ENCODE results near the gene PPTC7.

PPTC7 gene

GRCh38 chr12:110537605-110538409 lies 45.3 kb downstream of the PPTC7 start:
- peak overlapping the region; percentile 31 for H2AFZ ChIP-seq
- peaks cover 18% of the 10 kb centered on the region for H3K4me1 ChIP-seq
- H3K9me3 ChIP-seq (ENCODE audit: control insufficient read depth, low read length), result no peaks in the 10 kb centered on the region
- no peaks in the 10 kb centered on the region for H3K36me3 ChIP-seq (ENCODE audit: control insufficient read depth, insufficient read depth, low read length)
- H3K4me2 ChIP-seq (ENCODE audit: low read length), result peak overlapping the region; percentile 50
- H3K27ac ChIP-seq, result peak overlapping the region; percentile 79
- TF ChIP-seq CTCF (IDR thresholded peaks at IDR 0.05), result no peak
- peaks cover 12% of the 10 kb centered on the region for H3K79me2 ChIP-seq
- no peaks in the 10 kb centered on the region for H3K27me3 ChIP-seq (ENCODE audit: control insufficient read depth, insufficient read depth, low read length)
- no peak overlapping the region for H3K4me3 ChIP-seq (ENCODE audit: low read depth, low read length)
- H3K9ac ChIP-seq, result no peak overlapping the region

GRCh38 chr12:110536834-110537604 lies 46.1 kb downstream of the PPTC7 start:
- Histone ChIP-seq H2AFZ (peak overlapping the region; percentile 31), H3K27ac (peak overlapping the region; percentile 79), H3K9ac (no peak overlapping the region), H3K36me3 (ENCODE audit: control insufficient read depth, insufficient read depth, low read length) (no peaks in the 10 kb centered on the region), H3K79me2 (peaks cover 15% of the 10 kb centered on the region), H3K4me1 (peaks cover 16% of the 10 kb centered on the region), H3K4me2 (ENCODE audit: low read length) (peak overlapping the region; percentile 50), H3K4me3 (ENCODE audit: low read depth, low read length) (no peak overlapping the region), H3K27me3 (ENCODE audit: control insufficient read depth, insufficient read depth, low read length) (no peaks in the 10 kb centered on the region), H3K9me3 (ENCODE audit: control insufficient read depth, low read length) (no peaks in the 10 kb centered on the region)
- no peak for TF ChIP-seq CTCF (IDR thresholded peaks at IDR 0.05)

- peaks cover 18% of the 10 kb centered on the region for H3K4me1 ChIP-seq
- H3K4me3 ChIP-seq (ENCODE audit: low read depth, low read length), result no peak overlapping the region
Observed at GRCh38 chr12:110534811-110535210, 48.3 kb downstream of the PPTC7 start.

GRCh38 chr12:110533607-110534006 lies 49.5 kb downstream of the PPTC7 start:
- H3K4me2 ChIP-seq (ENCODE audit: low read length), result peak overlapping the region; percentile 15
- no peaks in the 10 kb centered on the region for H3K36me3 ChIP-seq (ENCODE audit: control insufficient read depth, insufficient read depth, low read length)
- H2AFZ ChIP-seq, result no peak overlapping the region
- H3K4me1 ChIP-seq, result peaks cover 18% of the 10 kb centered on the region
- peaks cover 3% of the 10 kb centered on the region for H3K79me2 ChIP-seq
- no peak overlapping the region for H3K9ac ChIP-seq
- peak overlapping the region; percentile 17 for H3K4me3 ChIP-seq (ENCODE audit: low read depth, low read length)
- TF ChIP-seq CTCF (IDR thresholded peaks at IDR 0.05), result no peak
- H3K9me3 ChIP-seq (ENCODE audit: control insufficient read depth, low read length), result no peaks in the 10 kb centered on the region
- H3K27ac ChIP-seq, result no peak overlapping the region
- no peaks in the 10 kb centered on the region for H3K27me3 ChIP-seq (ENCODE audit: control insufficient read depth, insufficient read depth, low read length)

More at GRCh38 chr12:110534811-110535210, 48.3 kb downstream of the PPTC7 start:
- Histone ChIP-seq H3K9ac (no peak overlapping the region), H3K27ac (no peak overlapping the region), H2AFZ (no peak overlapping the region), H3K27me3 (ENCODE audit: control insufficient read depth, insufficient read depth, low read length) (no peaks in the 10 kb centered on the region), H3K9me3 (ENCODE audit: control insufficient read depth, low read length) (no peaks in the 10 kb centered on the region), H3K36me3 (ENCODE audit: control insufficient read depth, insufficient read depth, low read length) (no peaks in the 10 kb centered on the region), H3K4me2 (ENCODE audit: low read length) (no peak overlapping the region), H3K79me2 (peaks cover 5% of the 10 kb centered on the region)
- no peak for TF ChIP-seq CTCF (IDR thresholded peaks at IDR 0.05)
